MCF 10A (cell line): ENCODE results near the gene BRI3BP. TPM values are rescaled to one million over a fixed set of nuclear protein-coding genes. Genes with fewer than 3 reads are reported as not detected.

Experiments used
- BruUV-seq: library from RNA; stranded (reverse); fragments of 400-500 nt; replicated peaks from 2 replicates; lab custom pipeline; 2021; lab: Mats Ljungman, UMichigan
- CTCF ChIA-PET: fragments of 300-600 bp; sonication (Branson Sonifier 250); formaldehyde crosslinking; extraction: SDS; loops from one replicate; lab custom pipeline; 2021; ENCODE audit warnings: antibody characterized with exemption, inconsistent platforms; lab: Yijun Ruan, JAX
- POLR2A ChIA-PET: fragments of 300-600, 350-650 bp; sonication (Branson Sonifier 250); formaldehyde crosslinking; extraction: SDS; loops from one replicate; lab custom pipeline; 2020; ENCODE audit warnings: antibody characterized with exemption, inconsistent platforms; lab: Yijun Ruan, JAX
- DNase-seq: peaks from one replicate; pipeline ENCODE4 v3.0.0-alpha.2; 2018; ENCODE audit not compliant: unreplicated experiment
- H3K27ac Mint-ChIP-seq: one replicate; pipeline ENCODE4 v1.8.0; 2022; ENCODE audit warnings: mild to moderate bottlenecking, low read depth, mixed read lengths; ENCODE audit not compliant: unreplicated experiment
- H3K27me3 Mint-ChIP-seq: one replicate; pipeline ENCODE4 v1.8.0; 2022; ENCODE audit warnings: mixed read lengths; ENCODE audit not compliant: insufficient read depth, unreplicated experiment
- H3K36me3 Mint-ChIP-seq: one replicate; pipeline ENCODE4 v1.8.0; 2022; ENCODE audit warnings: mild to moderate bottlenecking, moderate library complexity, mixed read lengths; ENCODE audit not compliant: insufficient read depth, unreplicated experiment
- H3K4me1 Mint-ChIP-seq: one replicate; pipeline ENCODE4 v1.8.0; 2022; ENCODE audit warnings: mixed read lengths; ENCODE audit not compliant: insufficient read depth, unreplicated experiment
- H3K4me3 Mint-ChIP-seq: one replicate; pipeline ENCODE4 v1.8.0; 2022; ENCODE audit warnings: mild to moderate bottlenecking, moderate library complexity, mixed read lengths; ENCODE audit not compliant: unreplicated experiment
- H3K9me3 Mint-ChIP-seq: one replicate; pipeline ENCODE4 v1.8.0; 2022; ENCODE audit warnings: mixed read lengths; ENCODE audit not compliant: unreplicated experiment
- CTCF ChIP-seq: fragments of 200-600 bp; IDR thresholded peaks from one replicate; pipeline ENCODE4 v1.8.0; 2022; ENCODE audit warnings: antibody characterized with exemption, mild to moderate bottlenecking; ENCODE audit not compliant: unreplicated experiment
- intact Hi-C: fragments of 100-400 bp; cut with micrococcal nuclease; formaldehyde crosslinking; loops from 2 replicates; pipeline ENCODE4 v1.14.1; 2022
- total RNA-seq: library from RNA; stranded (reverse); gene quantifications from 2 replicates; pipeline ENCODE4 v1.2.3, GENCODE V29; 2022

Gene BRI3BP
- total RNA-seq, 1 experiment from 2014 or later: 11.9 TPM

- CTCF ChIA-PET: interaction anchor here (3.0 kb wide), 1 partner anchor 12 kb away, joined by 10 read pairs; no protein-coding TSS in a partner anchor
- intact Hi-C loops: no loop called here
- Mint-ChIP-seq H3K4me1 (no peaks in the 10 kb centered on the region), H3K27me3 (no peaks in the 10 kb centered on the region), H3K36me3 (peaks cover 45% of the 10 kb centered on the region), H3K4me3 (no peak overlapping the region), H3K27ac (no peak overlapping the region), H3K9me3 (no peaks in the 10 kb centered on the region)
- TF ChIP-seq CTCF: no peak
- no TSS peak for BruUV-seq
- DNase-seq: no peak
- POLR2A ChIA-PET: interaction anchor here (0.6 to 1.0 kb wide), 2 partner anchors 38 to 87 kb away, joined by 3 to 4 read pairs; partner anchors contain the start of gene UBC
Observed at GRCh38 chr12:124952295-124952694, 41.1 kb upstream of the BRI3BP start.

GRCh38 chr12:124952801-124953200 lies 40.6 kb upstream of the BRI3BP start:
- Mint-ChIP-seq H3K9me3 (no peaks in the 10 kb centered on the region), H3K4me3 (no peak overlapping the region), H3K36me3 (peaks cover 50% of the 10 kb centered on the region), H3K4me1 (no peaks in the 10 kb centered on the region), H3K27me3 (no peaks in the 10 kb centered on the region), H3K27ac (no peak overlapping the region)
- TF ChIP-seq CTCF: no peak
- no TSS peak for BruUV-seq
- ChIA-PET POLR2A (interaction anchor here (0.6 kb wide), 1 partner anchor 88 kb away, joined by 3 read pairs; no protein-coding TSS in a partner anchor), CTCF (interaction anchor here (3.0 kb wide), 1 partner anchor 12 kb away, joined by 10 read pairs; no protein-coding TSS in a partner anchor)
- intact Hi-C loops: no loop called here
- no peak for DNase-seq

GRCh38 chr12:124953689-124954405 lies 39.6 kb upstream of the BRI3BP start:
- DNase-seq: no peak
- TF ChIP-seq CTCF: no peak
- intact Hi-C loops: no loop called here
- no peak overlapping the region for H3K27ac Mint-ChIP-seq
- H3K27me3 Mint-ChIP-seq: no peaks in the 10 kb centered on the region
- peaks cover 53% of the 10 kb centered on the region for H3K36me3 Mint-ChIP-seq
- POLR2A ChIA-PET: interaction anchor here (1.3 kb wide), 1 partner anchor 18 kb away, joined by 3 read pairs; no protein-coding TSS in a partner anchor
- no peak overlapping the region for H3K4me3 Mint-ChIP-seq
- CTCF ChIA-PET: interaction anchor here (1.6 kb wide), 1 partner anchor 13 kb away, joined by 8 read pairs; no protein-coding TSS in a partner anchor
- BruUV-seq: no TSS peak
- H3K4me1 Mint-ChIP-seq: no peaks in the 10 kb centered on the region
- no peaks in the 10 kb centered on the region for H3K9me3 Mint-ChIP-seq

- no peak for DNase-seq
- no peaks in the 10 kb centered on the region for H3K4me1 Mint-ChIP-seq
- intact Hi-C loops: no loop called here
- ChIA-PET POLR2A (interaction anchor here (1.0 kb wide), 1 partner anchor 15 kb away, joined by 3 read pairs; no protein-coding TSS in a partner anchor), CTCF (interaction anchor here (1.6 kb wide), 1 partner anchor 14 kb away, joined by 8 read pairs; no protein-coding TSS in a partner anchor)
- H3K27ac Mint-ChIP-seq: no peak overlapping the region
- H3K27me3 Mint-ChIP-seq: no peaks in the 10 kb centered on the region
- TF ChIP-seq CTCF: no peak
- peaks cover 56% of the 10 kb centered on the region for H3K36me3 Mint-ChIP-seq
- no peaks in the 10 kb centered on the region for H3K9me3 Mint-ChIP-seq
- no TSS peak for BruUV-seq
- H3K4me3 Mint-ChIP-seq: no peak overlapping the region
Observed at GRCh38 chr12:124954771-124955170, 38.7 kb upstream of the BRI3BP start.
